ENCODE results near the gene DHRS7. TPM values are rescaled to one million over a fixed set of nuclear protein-coding genes. Genes with fewer than 3 reads are reported as not detected.

Gene DHRS7
- 10 to 100 TPM; 77.1 to 80.3 TPM for total RNA-seq

- ChIA-PET CTCF (interaction anchor here (0.6 to 2.5 kb wide), 7 partner anchors 17 to 202 kb away, joined by 3 to 11 read pairs (median 5); partner anchors contain the start of gene PPM1A), POLR2A (interaction anchor here (0.7 to 2.6 kb wide), 7 partner anchors 11 to 83 kb away, joined by 3 to 23 read pairs (median 8); partner anchors contain the start of genes PCNX4 and PPM1A)
Observed at GRCh38 chr14:60164712-60165546, at the start of gene DHRS7. Gene DHRS7, minus strand, starts transcription at chr14:60165398. Its CDS starts 89 bp downstream, at chr14:60165309.

GRCh38 chr14:60214415-60215126, 49.4 kb upstream of the DHRS7 start:
- CTCF ChIA-PET, result no interaction called here
- POLR2A ChIA-PET, result no interaction called here

DNA sequence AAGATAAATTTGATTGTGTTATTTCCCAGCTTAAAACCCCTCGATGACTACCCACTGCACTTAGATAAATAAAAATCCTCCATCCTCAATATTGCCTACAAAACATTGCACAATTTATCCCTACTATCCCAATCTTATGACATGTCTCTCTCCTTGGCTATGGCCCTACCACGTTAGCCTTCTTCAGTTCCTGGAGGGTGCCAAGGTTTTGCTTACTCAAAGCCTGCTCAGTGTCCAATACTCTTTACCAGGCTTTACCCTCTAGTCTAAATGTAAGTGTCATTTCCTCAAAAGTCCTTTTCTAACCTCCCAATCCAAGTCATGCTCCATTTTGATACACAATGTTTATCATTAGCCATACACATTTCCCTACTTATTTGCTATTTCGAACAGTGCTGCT, 48.8 kb upstream of the DHRS7 start:
- POLR2A ChIA-PET, result no interaction called here
- CTCF ChIA-PET, result no interaction called here

GRCh38 chr14:60212503-60213371, 47.5 kb upstream of the DHRS7 start:
- ChIA-PET CTCF (no interaction called here), POLR2A (no interaction called here)

- CTCF ChIA-PET, result no interaction called here
Observed at GRCh38 chr14:60211153-60211552, 46.0 kb upstream of the DHRS7 start.

GRCh38 chr14:60210703-60211102, 45.5 kb upstream of the DHRS7 start:
- POLR2A ChIA-PET, result no interaction called here
- CTCF ChIA-PET, result no interaction called here

More at GRCh38 chr14:60211153-60211552, 46.0 kb upstream of the DHRS7 start:
- POLR2A ChIA-PET, result no interaction called here

DNA sequence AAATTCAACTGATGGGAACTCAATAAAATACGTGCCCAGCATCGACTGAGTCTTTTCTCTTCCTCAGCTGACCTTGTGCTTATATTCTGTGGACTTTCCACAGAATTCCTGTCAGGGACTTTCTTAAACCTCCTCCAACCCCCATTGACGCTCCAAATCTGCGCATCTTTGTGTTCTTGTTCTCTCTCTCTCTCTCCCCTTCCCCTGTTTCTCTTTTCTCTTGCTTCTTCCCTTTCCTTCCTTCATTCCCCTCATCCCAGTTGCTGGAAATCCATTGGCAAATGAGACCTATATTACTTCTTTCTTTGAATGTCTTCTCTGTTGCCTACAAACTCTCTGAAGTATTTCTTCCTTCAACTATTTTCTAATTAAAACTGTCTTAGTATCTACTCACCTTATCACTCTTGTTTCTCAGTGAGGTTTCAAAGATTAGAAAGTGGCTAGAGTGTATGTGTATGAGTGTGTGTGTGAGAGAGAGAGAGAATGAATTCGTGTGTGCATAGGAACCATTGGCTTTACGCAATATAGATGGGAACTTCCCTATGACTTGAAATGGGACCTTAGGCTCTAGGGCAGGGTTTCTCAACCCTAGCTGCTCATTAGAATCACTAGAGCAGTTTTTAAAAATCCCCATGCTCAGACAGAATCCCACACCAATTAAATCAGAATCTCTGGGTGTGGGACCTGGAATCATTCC, 41.8 kb upstream of the DHRS7 start:
- ChIA-PET CTCF (no interaction called here), POLR2A (interaction anchor here (1.1 kb wide), 1 partner anchor 42 kb away, joined by 3 read pairs; the partner anchor contains the start of gene PPM1A)

DNA sequence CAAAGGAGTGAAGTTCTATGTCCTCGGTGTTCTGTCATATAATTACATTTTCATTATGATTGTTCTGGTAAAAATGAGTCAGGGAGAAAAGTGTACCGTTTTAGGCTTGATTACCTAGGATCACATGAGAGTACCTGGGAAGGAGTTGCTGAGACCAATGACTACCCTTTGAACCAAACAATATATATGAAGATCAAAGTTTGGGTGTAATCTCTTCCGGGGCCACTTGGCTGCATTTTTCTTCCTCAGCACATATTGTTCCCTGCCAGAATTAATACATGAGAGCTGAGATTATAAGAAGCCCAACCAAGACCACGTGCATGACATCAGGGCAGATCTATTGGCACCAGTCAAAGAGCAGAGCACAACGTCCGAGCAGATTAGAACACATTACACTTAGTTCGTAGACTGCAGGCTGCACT, 41.1 kb upstream of the DHRS7 start:
- POLR2A ChIA-PET, result interaction anchor here (1.1 kb wide), 1 partner anchor 43 kb away, joined by 3 read pairs; the partner anchor contains the start of gene PPM1A
- CTCF ChIA-PET, result interaction anchor here (1.3 kb wide), 1 partner anchor 25 kb away, joined by 3 read pairs; no protein-coding TSS in a partner anchor

DNA sequence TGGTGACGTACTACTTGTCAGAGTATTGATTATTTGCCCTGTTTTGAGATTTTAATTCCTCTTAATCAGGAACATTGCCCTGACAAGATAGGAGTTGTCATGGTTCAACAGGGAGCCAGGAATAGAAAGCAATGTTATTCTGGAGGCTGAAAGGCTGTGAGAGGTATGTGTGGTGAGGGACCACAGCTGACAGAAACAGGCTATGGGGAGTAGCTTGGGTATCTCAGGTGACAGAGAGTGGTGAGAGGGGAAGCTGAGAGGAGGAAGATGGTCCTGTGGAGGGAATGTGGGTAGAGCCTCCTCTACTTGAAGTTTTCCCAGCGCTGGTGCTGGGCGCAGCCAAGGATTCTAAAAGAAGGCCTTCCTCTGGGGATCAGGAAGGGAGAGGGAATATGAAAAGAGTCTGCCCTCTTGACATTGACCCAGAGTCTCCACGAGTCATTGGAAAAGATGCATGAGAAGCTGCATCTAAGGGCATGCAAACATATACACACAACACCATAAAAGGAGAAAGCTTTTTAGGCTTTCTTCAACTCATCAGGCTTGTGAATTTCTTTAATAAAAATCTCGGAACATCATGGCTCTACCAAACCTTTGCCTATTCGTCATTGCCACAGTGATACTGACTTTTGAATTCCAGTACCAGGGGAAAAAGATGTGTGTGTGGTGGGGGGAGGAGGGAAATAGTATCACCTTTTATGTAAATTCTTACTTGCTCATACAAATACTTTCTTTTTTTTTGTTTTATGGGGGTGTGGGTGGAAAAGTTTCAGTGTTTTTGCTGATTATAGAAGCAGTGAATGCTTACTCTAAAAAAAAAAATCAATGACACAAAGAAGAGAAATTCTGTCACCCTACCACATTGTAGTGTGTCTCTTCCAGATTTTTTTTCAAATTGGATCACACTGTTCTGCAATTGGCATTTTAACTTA, 39.9 kb upstream of the DHRS7 start:
- POLR2A ChIA-PET, result no interaction called here
- CTCF ChIA-PET, result interaction anchor here (1.3 kb wide), 1 partner anchor 24 kb away, joined by 3 read pairs; no protein-coding TSS in a partner anchor

GRCh38 chr14:60204104-60204842, 39.1 kb upstream of the DHRS7 start:
- ChIA-PET CTCF (no interaction called here), POLR2A (no interaction called here)

GRCh38 chr14:60199321-60199720, 34.1 kb upstream of the DHRS7 start:
- POLR2A ChIA-PET, result no interaction called here
- CTCF ChIA-PET, result no interaction called here

- CTCF ChIA-PET, result no interaction called here
- POLR2A ChIA-PET, result no interaction called here
Observed at GRCh38 chr14:60197629-60198303, 32.6 kb upstream of the DHRS7 start.

GRCh38 chr14:60196291-60196690, 31.1 kb upstream of the DHRS7 start:
- ChIA-PET CTCF (no interaction called here), POLR2A (no interaction called here)

GRCh38 chr14:60195179-60195810, 30.1 kb upstream of the DHRS7 start:
- POLR2A ChIA-PET, result no interaction called here

GRCh38 chr14:60189923-60190840, 25.0 kb upstream of the DHRS7 start:
- ChIA-PET POLR2A (interaction anchor here (0.5 kb wide), 1 partner anchor 36 kb away, joined by 9 read pairs; no protein-coding TSS in a partner anchor), CTCF (no interaction called here)

More at GRCh38 chr14:60195179-60195810, 30.1 kb upstream of the DHRS7 start:
- CTCF ChIA-PET, result no interaction called here
